Stimulated activated CD4-positive, alpha-beta T cell treated with anti-CD3 and anti-CD28 coated beads, Interleukin-4, amount 100 ng/mL, for 48 hours (primary cell): ENCODE measurements around the gene SLC16A11.

Source experiments
- DNase-seq, 2 donors: peaks; one replicate each; pipeline ENCODE4 v3.0.0-alpha.2; 2020; ENCODE audit warnings: low read depth in 2 of 2

SLC16A11 gene

GRCh38 chr17:7026471-7027115 is 17.3 kb downstream of the SLC16A11 start:
- DNase-seq = no peak

- no peak for DNase-seq
Observed at GRCh38 chr17:7025245-7025644, 18.6 kb downstream of the SLC16A11 start.

- no peak for DNase-seq
Observed at GRCh38 chr17:7024402-7024785, 19.5 kb downstream of the SLC16A11 start.

- peak; percentile 92 to 96 for DNase-seq
Observed at GRCh38 chr17:7023576-7024401, 20.1 kb downstream of the SLC16A11 start.

- no peak for DNase-seq
Observed at GRCh38 chr17:7022781-7023571, 20.9 kb downstream of the SLC16A11 start, which contains the start of gene BCL6B. Gene BCL6B (plus strand): TSS chr17:7023050. CDS start chr17:7023672, 622 bp downstream.

GRCh38 chr17:7021993-7022778 is 21.7 kb downstream of the SLC16A11 start:
- peak; percentile 75 to 76 for DNase-seq

- DNase-seq = no peak
Observed at GRCh38 chr17:7020894-7021664, 22.8 kb downstream of the SLC16A11 start.

GRCh38 chr17:7019839-7020519 is 23.9 kb downstream of the SLC16A11 start:
- DNase-seq = no peak

GRCh38 chr17:7019367-7019766 is 24.5 kb downstream of the SLC16A11 start:
- DNase-seq = no peak

GRCh38 chr17:7018331-7018964 is 25.4 kb downstream of the SLC16A11 start:
- no peak for DNase-seq

GRCh38 chr17:7017827-7018200 is 26.1 kb downstream of the SLC16A11 start:
- no peak for DNase-seq

GRCh38 chr17:7016886-7017826 is 26.7 kb downstream of the SLC16A11 start:
- no peak for DNase-seq

- no peak for DNase-seq
Observed at GRCh38 chr17:7016418-7016817, 27.5 kb downstream of the SLC16A11 start.

- peak; percentile 40 to 77 for DNase-seq
Observed at GRCh38 chr17:7014995-7015958, 28.6 kb downstream of the SLC16A11 start.

- peak; percentile 95 to 97 for DNase-seq
Observed at GRCh38 chr17:7014261-7014994, 29.5 kb downstream of the SLC16A11 start.

GRCh38 chr17:7011942-7012254 is 32.0 kb downstream of the SLC16A11 start:
- no peak for DNase-seq

GRCh38 chr17:7011415-7011814 is 32.5 kb downstream of the SLC16A11 start:
- no peak for DNase-seq
